Measurements from ENCODE around the gene KICS2.

The KICS2 gene

DNA sequence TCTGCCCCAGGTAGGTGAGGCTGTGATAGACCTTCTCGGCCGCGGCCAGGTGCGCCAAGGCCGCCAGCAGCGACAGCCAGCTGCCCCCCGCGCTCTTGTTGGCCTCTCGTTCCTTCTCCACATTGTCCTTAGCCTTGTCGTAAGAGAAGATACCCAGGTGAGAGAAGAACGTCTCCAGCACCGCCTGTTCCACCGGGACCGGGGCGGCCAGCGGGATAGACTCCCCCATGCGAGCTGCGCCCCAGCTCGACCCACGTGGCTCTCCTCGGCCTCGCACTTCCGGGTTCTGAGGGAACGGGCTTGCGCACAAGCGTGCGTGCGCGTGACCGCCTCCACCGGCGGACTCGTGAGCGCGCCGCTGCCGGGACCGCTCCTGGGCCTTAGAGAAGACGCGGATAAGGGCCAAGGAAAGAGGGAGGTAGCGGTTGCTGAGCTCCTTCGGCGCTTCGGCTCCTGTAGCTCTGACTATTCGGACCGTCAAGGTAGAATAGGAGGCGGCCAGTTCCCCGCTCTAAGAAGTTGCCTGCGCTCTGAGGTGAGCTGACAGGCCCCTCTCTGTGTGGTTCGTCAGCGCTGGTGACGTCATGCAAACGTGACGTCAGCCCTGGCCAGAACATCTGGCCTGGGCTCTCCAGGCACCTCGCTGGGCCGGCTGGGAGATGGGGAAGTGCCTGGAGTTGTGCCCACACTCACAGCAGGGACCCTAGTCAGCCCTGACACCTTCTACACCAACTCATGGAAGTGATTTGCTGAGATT, at the start of gene KICS2:
TSS of gene KICS2 (minus strand) at position 288 of the 757 bp plus-strand sequence. CDS start at position 229, 59 bp downstream.
- H3K4me3 ChIP-seq (ENCODE audit: control insufficient read depth, low read depth, low read length) = peak within 1 kb of the TSS; percentile 90
- no peak for TF ChIP-seq CTCF (IDR thresholded peaks at IDR 0.05; ENCODE audit: control insufficient read depth, insufficient read depth, low read depth, low read length, missing control alignments)
- DNase-seq (ENCODE audit: low read depth) = peak; percentile 62

GRCh38 chr12:64270411-64270810, 48.3 kb upstream of the KICS2 start:
- TF ChIP-seq CTCF (IDR thresholded peaks at IDR 0.05; ENCODE audit: control insufficient read depth, insufficient read depth, low read depth, low read length, missing control alignments) = no peak
- DNase-seq (ENCODE audit: low read depth) = no peak

DNA sequence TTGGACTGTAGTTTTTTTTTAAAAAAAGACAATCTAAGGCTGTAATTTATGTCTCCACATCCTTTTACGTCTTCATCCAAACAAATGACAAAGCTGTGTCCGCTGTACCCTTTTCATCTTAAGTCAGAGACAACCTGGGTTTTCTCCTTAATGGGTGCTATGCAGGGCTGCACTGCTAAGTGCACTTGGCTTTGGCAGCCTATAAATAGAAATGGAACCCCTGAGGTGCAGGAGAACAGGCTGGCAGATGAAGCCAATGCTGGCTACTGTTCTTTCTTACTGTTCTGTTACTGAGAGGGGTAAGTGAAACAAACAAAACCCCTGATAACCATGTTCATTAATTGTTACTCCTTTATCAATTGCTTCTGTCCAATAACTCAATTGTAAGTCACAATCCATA, 47.1 kb upstream of the KICS2 start:
- no peak overlapping the region for H3K4me3 ChIP-seq (ENCODE audit: control insufficient read depth, low read depth, low read length)
- DNase-seq (ENCODE audit: low read depth) = no peak
- TF ChIP-seq CTCF (IDR thresholded peaks at IDR 0.05; ENCODE audit: control insufficient read depth, insufficient read depth, low read depth, low read length, missing control alignments) = no peak

More at GRCh38 chr12:64270411-64270810, 48.3 kb upstream of the KICS2 start:
- no peak overlapping the region for H3K4me3 ChIP-seq (ENCODE audit: control insufficient read depth, low read depth, low read length)

DNA sequence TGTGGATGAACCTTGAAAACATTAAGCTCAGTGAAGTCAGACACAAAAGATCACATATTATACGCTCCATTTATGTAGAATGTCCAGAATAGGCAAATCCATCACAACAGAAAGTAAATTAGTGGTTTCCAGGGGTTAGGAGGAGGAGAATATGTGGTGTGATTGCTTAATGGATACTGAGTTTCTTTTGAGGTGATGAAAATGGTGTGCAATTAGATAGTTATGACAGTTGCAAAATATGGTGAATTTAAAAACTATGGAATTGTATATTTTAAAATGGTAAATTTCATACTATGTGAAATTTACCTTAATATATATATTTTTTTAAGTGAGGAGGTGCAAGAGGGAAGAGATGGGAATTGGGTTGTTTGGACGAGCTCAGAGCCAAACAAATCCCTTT, 46.3 kb upstream of the KICS2 start:
- no peak for DNase-seq (ENCODE audit: low read depth)
- no peak for TF ChIP-seq CTCF (IDR thresholded peaks at IDR 0.05; ENCODE audit: control insufficient read depth, insufficient read depth, low read depth, low read length, missing control alignments)
- no peak overlapping the region for H3K4me3 ChIP-seq (ENCODE audit: control insufficient read depth, low read depth, low read length)

GRCh38 chr12:64265839-64266238, 43.7 kb upstream of the KICS2 start:
- H3K4me3 ChIP-seq (ENCODE audit: control insufficient read depth, low read depth, low read length) = no peak overlapping the region
- TF ChIP-seq CTCF (IDR thresholded peaks at IDR 0.05; ENCODE audit: control insufficient read depth, insufficient read depth, low read depth, low read length, missing control alignments) = no peak
- DNase-seq (ENCODE audit: low read depth) = no peak

DNA sequence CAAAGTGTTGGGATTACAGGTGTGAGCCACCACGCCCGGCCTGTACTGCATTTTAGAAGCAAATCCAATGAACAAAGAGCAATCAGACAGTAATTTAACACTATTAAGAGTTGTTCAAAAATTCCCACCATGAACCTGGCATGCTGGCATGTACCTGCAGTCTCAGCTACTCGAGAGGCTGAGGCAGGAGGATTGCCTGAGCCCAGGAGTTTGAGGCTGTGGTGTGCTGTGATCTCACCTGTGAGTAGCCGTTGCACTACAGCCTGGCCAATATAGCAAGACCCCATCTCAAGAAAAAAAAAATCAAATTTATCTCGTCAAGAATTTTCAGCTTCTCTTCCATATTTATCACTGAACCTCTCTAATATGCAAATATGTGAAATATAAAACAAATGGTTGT, 39.7 kb upstream of the KICS2 start:
- TF ChIP-seq CTCF (IDR thresholded peaks at IDR 0.05; ENCODE audit: control insufficient read depth, insufficient read depth, low read depth, low read length, missing control alignments) = no peak

More for the DNA sequence above, 39.7 kb upstream of the KICS2 start:
- DNase-seq (ENCODE audit: low read depth) = no peak
- H3K4me3 ChIP-seq (ENCODE audit: control insufficient read depth, low read depth, low read length) = no peak overlapping the region
